Testis (tissue), 3 donors: ENCODE results near the gene MTCL1. TPM values are rescaled to one million over a fixed set of nuclear protein-coding genes. Genes with fewer than 3 reads are reported as not detected.

Experiments used
- DNase-seq: peaks from one replicate; pipeline ENCODE4 v3.0.0-alpha.2; 2019
- H3K27ac ChIP-seq, 2 donors: fragments of 200-600 bp; sonication (generic); one replicate each; pipeline ENCODE4 v1.5.1; 2019
- H3K27me3 ChIP-seq: fragments of 200-600 bp; sonication (generic); one replicate; pipeline ENCODE4 v1.5.1; 2019
- H3K36me3 ChIP-seq: fragments of 200-600 bp; sonication (generic); one replicate; pipeline ENCODE4 v1.5.1; 2017; ENCODE audit warnings: low read depth; ENCODE audit errors: missing control alignments
- H3K4me1 ChIP-seq: fragments of 200-600 bp; sonication (generic); one replicate; pipeline ENCODE4 v1.5.1; 2019
- H3K4me3 ChIP-seq, 2 donors: fragments of 200-600 bp; sonication (generic); one replicate each; pipeline ENCODE4 v1.5.1; 2017 to 2019
- H3K9me3 ChIP-seq: fragments of 200-600 bp; sonication (generic); one replicate; pipeline ENCODE4 v1.5.1; 2017
- CTCF ChIP-seq, 3 experiments: fragments of 450-650 bp in 2 of 3; fragments of 200-600 bp in 1 of 3; sonication (generic) in 1 of 3; IDR thresholded peaks; one replicate each; pipeline ENCODE4 v1.5.1; 2016 to 2019; ENCODE audit warnings: antibody characterized with exemption in 3 of 3, mild to moderate bottlenecking in 2 of 3, moderate library complexity in 1 of 3
- POLR2A ChIP-seq: fragments of 450-650 bp; IDR thresholded peaks from one replicate; pipeline ENCODE4 v1.6.1; 2017; ENCODE audit warnings: antibody characterized with exemption, mild to moderate bottlenecking, moderate library complexity
- WGBS, 2 donors: methylation state at CpG; one replicate each; pipeline ENCODE4 v1.1.5; 2018; 5-methylcytosine and 5-hydroxymethylcytosine counted together
- intact Hi-C: fragments of 100-400 bp; cut with DNase I; formaldehyde crosslinking; loops from one replicate; pipeline ENCODE4 v1.15.1; 2023; ENCODE audit warnings: low total_unique reads
- polyA plus RNA-seq: library from polyadenylated mRNA; stranded (reverse); fragments of 350-450 nt; fragmentation: Illumina TruSeq; extraction: RNeasy Lipid Tissue Mini Kit (QIAGEN cat#74804); gene quantifications from one replicate; pipeline ENCODE4 v1.2.3, GENCODE V29; 2014; ENCODE audit warnings: low read depth, low replicate concordance; ENCODE audit not compliant: insufficient read depth
- total RNA-seq, 2 donors: library from RNA; depleted of rRNA; stranded (reverse); fragments of >200 nt; gene quantifications; one replicate each; pipeline ENCODE4 v1.2.3, GENCODE V29; 2016

Gene MTCL1
- total and polyA plus RNA-seq, 3 donors from 2014 or later, result 27.5 to 139 (median 95.8) TPM

GRCh38 chr18:8794934-8795280 is 89.6 kb downstream of the MTCL1 start:
- no peak overlapping the region for H3K4me3 ChIP-seq
- DNase-seq, result no peak
- no peak overlapping the region for H3K27ac ChIP-seq
- no peaks in the 10 kb centered on the region for H3K9me3 ChIP-seq
- H3K4me1 ChIP-seq, result peaks cover 40% of the 10 kb centered on the region
- no peaks in the 10 kb centered on the region for H3K27me3 ChIP-seq
- WGBS, 2 donors, result 76 to 78% methylated on average over 7 of the region's 7 CpGs
- H3K36me3 ChIP-seq, result no peaks in the 10 kb centered on the region
- intact Hi-C loops, result no loop called here
- TF ChIP-seq POLR2A (no peak), CTCF (IDR thresholded peaks at IDR 0.05) (no peak)

GRCh38 chr18:8795586-8796325 is 90.4 kb downstream of the MTCL1 start:
- H3K27me3 ChIP-seq, result no peaks in the 10 kb centered on the region
- no peak overlapping the region for H3K4me3 ChIP-seq
- TF ChIP-seq CTCF (IDR thresholded peaks at IDR 0.05) (no peak), POLR2A (no peak)
- intact Hi-C loops, result no loop called here
- no peak for DNase-seq
- 79 to 82% methylated on average over 10 of the region's 10 CpGs for WGBS, 2 donors
- no peaks in the 10 kb centered on the region for H3K36me3 ChIP-seq
- no peak overlapping the region for H3K27ac ChIP-seq
- no peaks in the 10 kb centered on the region for H3K9me3 ChIP-seq
- peaks cover 40% of the 10 kb centered on the region for H3K4me1 ChIP-seq

GRCh38 chr18:8797206-8797605 is 91.8 kb downstream of the MTCL1 start:
- no peak overlapping the region for H3K4me3 ChIP-seq
- no peak for DNase-seq
- peaks cover 42% of the 10 kb centered on the region for H3K4me1 ChIP-seq
- peak overlapping the region in 1 of 2 donors; percentile 2 for H3K27ac ChIP-seq
- no peaks in the 10 kb centered on the region for H3K27me3 ChIP-seq
- WGBS, 2 donors, result 39 to 42% methylated on average over 7 of the region's 7 CpGs
- no peak for TF ChIP-seq CTCF (IDR thresholded peaks at IDR 0.05)
- no peak for TF ChIP-seq POLR2A
- intact Hi-C loops, result no loop called here
- no peaks in the 10 kb centered on the region for H3K36me3 ChIP-seq
- H3K9me3 ChIP-seq, result no peaks in the 10 kb centered on the region

GRCh38 chr18:8799001-8799400 is 93.6 kb downstream of the MTCL1 start:
- peak overlapping the region; percentile 57 to 77 for H3K27ac ChIP-seq
- no peaks in the 10 kb centered on the region for H3K27me3 ChIP-seq
- no peaks in the 10 kb centered on the region for H3K36me3 ChIP-seq
- peaks cover 37% of the 10 kb centered on the region for H3K4me1 ChIP-seq
- DNase-seq, result peak; percentile 68
- no peak for TF ChIP-seq CTCF (IDR thresholded peaks at IDR 0.05)
- no peak for TF ChIP-seq POLR2A
- WGBS, 2 donors, result 51 to 58% methylated on average over 7 to 11 of the region's 11 CpGs
- intact Hi-C loops, result no loop called here
- H3K4me3 ChIP-seq, result no peak overlapping the region
- H3K9me3 ChIP-seq, result no peaks in the 10 kb centered on the region
